ENCODE data around the gene PUS7. TPM values are rescaled to one million over a fixed set of nuclear protein-coding genes. Genes with fewer than 3 reads are reported as not detected.

PUS7 gene
- total and polyA plus RNA-seq, 2 experiments from 2014 or later = 16.0 to 39.3 TPM

DNA sequence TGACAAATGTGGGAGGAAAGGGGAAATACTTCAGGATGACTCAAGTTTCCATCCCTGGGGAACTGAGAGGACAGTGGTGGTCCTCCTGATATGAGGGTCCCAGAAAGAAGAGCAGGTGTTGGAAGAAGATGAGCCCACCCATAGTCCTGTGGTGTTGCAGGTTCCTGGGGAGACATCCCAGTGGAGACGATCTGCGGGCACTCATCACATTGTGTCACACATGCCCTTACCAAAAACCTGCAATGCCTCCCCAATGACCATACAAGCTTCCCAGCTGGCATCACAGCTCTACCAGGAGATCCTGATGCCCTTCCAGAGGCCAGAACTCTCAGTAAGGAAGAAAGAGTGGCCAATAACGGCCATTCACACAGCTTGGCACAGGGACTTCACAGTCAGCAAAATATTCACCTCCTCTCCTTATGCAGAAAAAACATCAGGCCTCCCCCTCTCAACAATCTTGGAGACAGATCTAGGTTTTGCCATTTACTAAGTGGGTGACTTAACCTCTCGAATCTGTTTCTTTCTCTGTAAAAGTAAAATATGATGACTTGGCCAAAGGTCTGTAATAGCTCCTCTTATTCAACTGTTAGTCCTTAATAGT, 9.0 kb downstream of the PUS7 start:
- DNase-seq = no peak
- no peaks in the 10 kb centered on the region for H3K36me3 ChIP-seq (ENCODE audit: low read depth)
- no peak overlapping the region for H3K4me2 ChIP-seq (ENCODE audit: unreplicated experiment)
- H3K79me2 ChIP-seq (ENCODE audit: insufficient read depth) = peaks cover 83% of the 10 kb centered on the region
- in situ Hi-C loops (cut with MboI) = no loop called here
- no peak overlapping the region for H2AFZ ChIP-seq
- no peaks in the 10 kb centered on the region for H3K9me3 ChIP-seq (ENCODE audit: low read depth)
- TF ChIP-seq EZH2phosphoT487 (IDR thresholded peaks at IDR 0.05; ENCODE audit: insufficient read depth, low read depth) = no peak
- no peak for TF ChIP-seq EZH2 (IDR thresholded peaks at IDR 0.05; ENCODE audit: insufficient read depth, poor library complexity, severe bottlenecking)
- H3K9ac ChIP-seq = no peak overlapping the region
- H3K27ac ChIP-seq = no peak overlapping the region
- 0 out of 2 replicates have a peak, but pooled peaks cover 5% of the 10 kb centered on the region for H3K4me1 ChIP-seq (ENCODE audit: insufficient read depth)
- 97 to 100% methylated on average over 4 of the region's 4 CpGs for WGBS, 2 experiments (ENCODE audit: low coverage in 1 of 2, low lambda C conversion rate in 2 of 2, missing lambda C conversion rate in 2 of 2)
- no peaks in the 10 kb centered on the region for H4K20me1 ChIP-seq (ENCODE audit: insufficient read depth)
- H3F3A ChIP-seq (ENCODE audit: insufficient read depth) = peaks cover 8% of the 10 kb centered on the region; the same call in 1 of the 2 replicates
- no peaks in the 10 kb centered on the region for H3K9me2 ChIP-seq (ENCODE audit: insufficient read depth)
- no peak overlapping the region for H3K4me3 ChIP-seq
- H3K27me3 ChIP-seq (replicated peaks; ENCODE audit: insufficient read depth) = no peaks in the 10 kb centered on the region

DNA sequence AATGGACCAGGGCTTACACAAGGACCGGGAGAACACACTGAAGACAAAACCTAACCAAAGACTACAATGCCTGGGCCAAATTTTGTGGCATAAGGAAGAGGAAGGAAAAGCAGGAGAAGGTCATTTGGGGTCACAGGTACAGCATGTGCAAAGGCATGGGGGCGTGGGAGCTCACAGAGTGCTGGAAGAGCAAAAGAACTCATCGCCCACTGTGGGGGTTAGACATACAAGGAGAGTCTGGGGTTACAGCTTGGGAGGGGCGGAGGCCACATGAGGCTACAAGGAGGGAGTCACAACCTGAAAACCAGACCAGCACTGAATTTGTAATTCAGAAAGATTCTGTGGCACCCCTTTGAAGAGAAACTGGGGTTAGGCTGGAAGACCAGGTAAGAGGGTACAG, 9.7 kb downstream of the PUS7 start:
- no peaks in the 10 kb centered on the region for H3K36me3 ChIP-seq (ENCODE audit: low read depth)
- H3K27ac ChIP-seq = no peak overlapping the region
- no peak for DNase-seq
- H3K27me3 ChIP-seq (replicated peaks; ENCODE audit: insufficient read depth) = no peaks in the 10 kb centered on the region
- H3K79me2 ChIP-seq (ENCODE audit: insufficient read depth) = peaks cover 79% of the 10 kb centered on the region
- H3K9me3 ChIP-seq (ENCODE audit: low read depth) = no peaks in the 10 kb centered on the region
- no peaks in the 10 kb centered on the region for H3K9me2 ChIP-seq (ENCODE audit: insufficient read depth)
- no peaks in the 10 kb centered on the region for H4K20me1 ChIP-seq (ENCODE audit: insufficient read depth)
- peaks cover 8% of the 10 kb centered on the region; the same call in 1 of the 2 replicates for H3F3A ChIP-seq (ENCODE audit: insufficient read depth)
- H2AFZ ChIP-seq = no peak overlapping the region
- in situ Hi-C loops (cut with MboI) = no loop called here
- H3K4me1 ChIP-seq (ENCODE audit: insufficient read depth) = 0 out of 2 replicates have a peak, but pooled peaks cover 5% of the 10 kb centered on the region
- H3K9ac ChIP-seq = no peak overlapping the region
- 98 to 100% methylated on average over 4 of the region's 4 CpGs for WGBS, 2 experiments (ENCODE audit: low coverage in 1 of 2, low lambda C conversion rate in 2 of 2, missing lambda C conversion rate in 2 of 2)
- H3K4me3 ChIP-seq = no peak overlapping the region
- TF ChIP-seq EZH2phosphoT487 (IDR thresholded peaks at IDR 0.05; ENCODE audit: insufficient read depth, low read depth) (no peak), EZH2 (IDR thresholded peaks at IDR 0.05; ENCODE audit: insufficient read depth, poor library complexity, severe bottlenecking) (no peak)
- no peak overlapping the region for H3K4me2 ChIP-seq (ENCODE audit: unreplicated experiment)

DNA sequence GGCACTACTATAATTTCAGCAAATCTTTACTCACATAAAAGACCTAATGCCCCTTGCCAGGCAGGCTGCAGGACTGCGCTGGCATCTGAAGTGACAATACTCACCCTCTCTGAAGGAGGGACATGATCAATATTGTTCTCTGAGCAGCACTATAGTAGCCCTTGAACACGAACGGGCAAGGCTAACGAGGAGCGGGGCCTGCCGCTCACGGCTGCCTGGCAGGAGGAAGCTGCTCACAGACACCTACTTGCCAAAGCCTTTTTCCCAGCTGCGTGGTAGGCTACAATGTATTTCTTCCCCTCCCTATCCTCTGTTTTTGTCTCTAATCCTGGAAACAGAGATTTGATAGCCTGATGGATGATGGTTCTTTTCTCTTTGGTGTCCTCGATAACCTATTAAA, 19.9 kb downstream of the PUS7 start:
- no peak overlapping the region for H3K4me2 ChIP-seq (ENCODE audit: unreplicated experiment)
- in situ Hi-C loops (cut with MboI) = no loop called here
- peaks cover 8% of the 10 kb centered on the region; the same call in 1 of the 2 replicates for H3K36me3 ChIP-seq (ENCODE audit: low read depth)
- no peak overlapping the region for H2AFZ ChIP-seq
- no peak overlapping the region for H3K27ac ChIP-seq
- peaks cover 8% of the 10 kb centered on the region for H3K4me1 ChIP-seq (ENCODE audit: insufficient read depth)
- no peaks in the 10 kb centered on the region for H3K9me2 ChIP-seq (ENCODE audit: insufficient read depth)
- peaks cover 12% of the 10 kb centered on the region; the same call in 1 of the 2 replicates for H3F3A ChIP-seq (ENCODE audit: insufficient read depth)
- no peaks in the 10 kb centered on the region for H3K27me3 ChIP-seq (replicated peaks; ENCODE audit: insufficient read depth)
- H3K4me3 ChIP-seq = no peak overlapping the region
- H3K9me3 ChIP-seq (ENCODE audit: low read depth) = no peaks in the 10 kb centered on the region
- 98 to 99% methylated on average over 9 of the region's 9 CpGs for WGBS, 2 experiments (ENCODE audit: low coverage in 1 of 2, low lambda C conversion rate in 2 of 2, missing lambda C conversion rate in 2 of 2)
- H3K9ac ChIP-seq = no peak overlapping the region
- H4K20me1 ChIP-seq (ENCODE audit: insufficient read depth) = no peaks in the 10 kb centered on the region
- no peaks in the 10 kb centered on the region for H3K79me2 ChIP-seq (ENCODE audit: insufficient read depth)
- TF ChIP-seq EZH2 (IDR thresholded peaks at IDR 0.05; ENCODE audit: insufficient read depth, poor library complexity, severe bottlenecking) (no peak), EZH2phosphoT487 (IDR thresholded peaks at IDR 0.05; ENCODE audit: insufficient read depth, low read depth) (no peak)
- no peak for DNase-seq

DNA sequence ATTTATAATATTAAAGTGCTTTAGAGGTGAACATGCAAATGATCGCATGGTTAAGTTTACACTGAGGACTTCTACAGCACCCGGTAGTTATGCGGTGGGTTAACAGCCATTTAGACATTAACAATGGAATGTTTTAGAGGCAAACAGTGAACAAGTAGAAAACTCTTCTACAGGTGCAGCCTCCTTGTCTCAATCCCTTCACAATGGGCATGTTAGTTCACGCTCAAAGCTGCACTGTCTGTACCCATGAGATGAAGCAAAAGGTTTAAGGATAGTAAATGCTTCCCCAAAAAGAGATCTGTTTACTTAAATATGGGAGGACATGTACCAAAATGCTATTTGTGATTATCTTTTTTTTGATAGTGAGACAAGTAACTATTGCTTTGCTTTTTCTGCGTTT, 25.1 kb downstream of the PUS7 start:
- Histone ChIP-seq H2AFZ (no peak overlapping the region), H3K9me2 (ENCODE audit: insufficient read depth) (no peaks in the 10 kb centered on the region), H3K27me3 (replicated peaks; ENCODE audit: insufficient read depth) (no peaks in the 10 kb centered on the region), H4K20me1 (ENCODE audit: insufficient read depth) (no peaks in the 10 kb centered on the region), H3K27ac (0 out of 2 replicates have a peak overlapping the region, but pooled peaks have one; percentile 29), H3K9me3 (ENCODE audit: low read depth) (no peaks in the 10 kb centered on the region), H3K9ac (no peak overlapping the region), H3F3A (ENCODE audit: insufficient read depth) (peaks cover 34% of the 10 kb centered on the region), H3K4me3 (peak overlapping the region; percentile 42), H3K4me2 (ENCODE audit: unreplicated experiment) (peak overlapping the region; percentile 62), H3K4me1 (ENCODE audit: insufficient read depth) (peaks cover 39% of the 10 kb centered on the region), H3K79me2 (ENCODE audit: insufficient read depth) (no peaks in the 10 kb centered on the region), H3K36me3 (ENCODE audit: low read depth) (no peaks in the 10 kb centered on the region)
- TF ChIP-seq EZH2phosphoT487 (IDR thresholded peaks at IDR 0.05; ENCODE audit: insufficient read depth, low read depth) (no peak), EZH2 (IDR thresholded peaks at IDR 0.05; ENCODE audit: insufficient read depth, poor library complexity, severe bottlenecking) (no peak)
- DNase-seq = no peak
- in situ Hi-C loops (cut with MboI) = no loop called here
- 93 to 98% methylated on average over 5 of the region's 5 CpGs for WGBS, 2 experiments (ENCODE audit: low coverage in 1 of 2, low lambda C conversion rate in 2 of 2, missing lambda C conversion rate in 2 of 2)
